ENCODE results near the gene GOLGB1.

The GOLGB1 gene

DNA sequence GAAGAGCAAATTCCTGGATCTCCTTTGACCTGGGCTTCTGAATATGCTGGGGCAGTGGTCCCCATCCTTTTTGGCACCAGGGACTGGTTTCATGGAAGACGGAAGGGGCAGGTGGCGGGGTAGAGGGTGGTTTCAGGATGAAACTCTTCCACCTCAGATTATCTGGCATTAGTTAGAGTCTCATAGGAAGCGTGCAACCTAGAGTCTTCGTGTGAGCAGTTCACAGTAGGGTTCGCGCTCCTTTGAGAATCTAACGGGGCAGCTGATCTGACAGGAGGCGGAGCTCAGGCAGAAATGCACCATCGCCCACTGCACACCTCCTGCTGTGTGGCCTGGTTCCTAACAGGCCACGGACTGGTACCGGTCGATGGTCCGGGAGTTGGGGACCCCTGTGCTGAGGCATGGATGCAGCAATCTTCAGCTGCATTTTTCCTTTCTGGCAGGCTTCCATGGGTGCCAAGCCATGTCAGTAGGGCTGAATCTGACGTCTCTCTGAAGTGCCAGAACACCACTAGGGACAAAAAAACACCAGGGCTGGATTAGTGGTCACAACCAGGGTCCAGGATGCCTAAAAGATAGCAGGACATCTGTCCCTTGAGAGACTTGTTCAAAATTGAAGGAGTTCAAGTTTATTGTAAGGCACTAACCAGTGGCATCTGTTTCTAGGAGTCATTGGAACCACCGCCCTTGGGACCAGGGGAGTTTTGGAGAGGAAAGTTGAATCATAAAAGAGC lies 8.4 kb upstream of the GOLGB1 start:
- no peak for TF ChIP-seq CTCF (IDR thresholded peaks at IDR 0.05; ENCODE audit: low read depth, low read length)
- no peak for TF ChIP-seq EZH2phosphoT487 (IDR thresholded peaks at IDR 0.05; ENCODE audit: low read depth)

GRCh38 chr3:121757087-121757811 lies 7.7 kb upstream of the GOLGB1 start:
- Histone ChIP-seq H4K20me1 (ENCODE audit: insufficient read depth, low read length) (no peaks in the 10 kb centered on the region), H3K9ac (ENCODE audit: low read length) (no peak overlapping the region), H3K27ac (ENCODE audit: low read length) (no peak overlapping the region), H3K9me3 (ENCODE audit: insufficient read depth, low read length) (no peaks in the 10 kb centered on the region), H3K4me1 (ENCODE audit: low read length) (peaks cover 8% of the 10 kb centered on the region), H3K79me2 (ENCODE audit: low read length) (no peaks in the 10 kb centered on the region), H3K36me3 (replicated peaks; ENCODE audit: low read depth, low read length) (no peaks in the 10 kb centered on the region), H3K4me3 (ENCODE audit: low read length) (no peak overlapping the region), H3K4me2 (ENCODE audit: low read length) (no peak overlapping the region), H3K27me3 (ENCODE audit: low read depth, low read length) (no peaks in the 10 kb centered on the region), H2AFZ (ENCODE audit: low read depth, low read length) (no peak overlapping the region)
- TF ChIP-seq EZH2phosphoT487 (IDR thresholded peaks at IDR 0.05; ENCODE audit: low read depth) (no peak), CTCF (IDR thresholded peaks at IDR 0.05; ENCODE audit: low read depth, low read length) (no peak)

More for the DNA sequence above, 8.4 kb upstream of the GOLGB1 start:
- H3K27me3 ChIP-seq (ENCODE audit: low read depth, low read length): no peaks in the 10 kb centered on the region
- no peaks in the 10 kb centered on the region for H3K79me2 ChIP-seq (ENCODE audit: low read length)
- H3K27ac ChIP-seq (ENCODE audit: low read length): no peak overlapping the region
- no peak overlapping the region for H3K4me2 ChIP-seq (ENCODE audit: low read length)
- H3K4me1 ChIP-seq (ENCODE audit: low read length): peaks cover 6% of the 10 kb centered on the region; the same call in 1 of the 2 replicates
- no peaks in the 10 kb centered on the region for H4K20me1 ChIP-seq (ENCODE audit: insufficient read depth, low read length)
- no peaks in the 10 kb centered on the region for H3K36me3 ChIP-seq (replicated peaks; ENCODE audit: low read depth, low read length)
- H3K4me3 ChIP-seq (ENCODE audit: low read length): no peak overlapping the region
- H3K9me3 ChIP-seq (ENCODE audit: insufficient read depth, low read length): no peaks in the 10 kb centered on the region
- no peak overlapping the region for H2AFZ ChIP-seq (ENCODE audit: low read depth, low read length)
- H3K9ac ChIP-seq (ENCODE audit: low read length): no peak overlapping the region

- H3K27me3 ChIP-seq (ENCODE audit: low read depth, low read length): no peaks in the 10 kb centered on the region
- H3K4me3 ChIP-seq (ENCODE audit: low read length): no peak overlapping the region
- H3K4me1 ChIP-seq (ENCODE audit: low read length): peaks cover 24% of the 10 kb centered on the region
- no peaks in the 10 kb centered on the region for H4K20me1 ChIP-seq (ENCODE audit: insufficient read depth, low read length)
- no peak overlapping the region for H2AFZ ChIP-seq (ENCODE audit: low read depth, low read length)
- no peak overlapping the region for H3K4me2 ChIP-seq (ENCODE audit: low read length)
- H3K27ac ChIP-seq (ENCODE audit: low read length): no peak overlapping the region
- H3K79me2 ChIP-seq (ENCODE audit: low read length): peaks cover 21% of the 10 kb centered on the region
- TF ChIP-seq CTCF (IDR thresholded peaks at IDR 0.05; ENCODE audit: low read depth, low read length) (no peak), EZH2phosphoT487 (IDR thresholded peaks at IDR 0.05; ENCODE audit: low read depth) (no peak)
- H3K9ac ChIP-seq (ENCODE audit: low read length): no peak overlapping the region
- no peaks in the 10 kb centered on the region for H3K9me3 ChIP-seq (ENCODE audit: insufficient read depth, low read length)
- no peaks in the 10 kb centered on the region for H3K36me3 ChIP-seq (replicated peaks; ENCODE audit: low read depth, low read length)
Measured at GRCh38 chr3:121752772-121753171, 3.2 kb upstream of the GOLGB1 start.

GRCh38 chr3:121752261-121752660 lies 2.7 kb upstream of the GOLGB1 start:
- Histone ChIP-seq H2AFZ (ENCODE audit: low read depth, low read length) (no peak overlapping the region), H4K20me1 (ENCODE audit: insufficient read depth, low read length) (no peaks in the 10 kb centered on the region)

More at GRCh38 chr3:121752261-121752660, 2.7 kb upstream of the GOLGB1 start:
- Histone ChIP-seq H3K27me3 (ENCODE audit: low read depth, low read length) (no peaks in the 10 kb centered on the region), H3K36me3 (replicated peaks; ENCODE audit: low read depth, low read length) (no peaks in the 10 kb centered on the region), H3K79me2 (ENCODE audit: low read length) (peaks cover 26% of the 10 kb centered on the region), H3K4me1 (ENCODE audit: low read length) (peaks cover 26% of the 10 kb centered on the region), H3K27ac (ENCODE audit: low read length) (no peak overlapping the region), H3K9me3 (ENCODE audit: insufficient read depth, low read length) (no peaks in the 10 kb centered on the region), H3K4me3 (ENCODE audit: low read length) (no peak overlapping the region), H3K9ac (ENCODE audit: low read length) (no peak overlapping the region), H3K4me2 (ENCODE audit: low read length) (no peak overlapping the region)
- TF ChIP-seq CTCF (IDR thresholded peaks at IDR 0.05; ENCODE audit: low read depth, low read length): no peak
- TF ChIP-seq EZH2phosphoT487 (IDR thresholded peaks at IDR 0.05; ENCODE audit: low read depth): no peak
